Measurements from ENCODE around the gene NXNL1.

- TF ChIP-seq, protein P1, sequence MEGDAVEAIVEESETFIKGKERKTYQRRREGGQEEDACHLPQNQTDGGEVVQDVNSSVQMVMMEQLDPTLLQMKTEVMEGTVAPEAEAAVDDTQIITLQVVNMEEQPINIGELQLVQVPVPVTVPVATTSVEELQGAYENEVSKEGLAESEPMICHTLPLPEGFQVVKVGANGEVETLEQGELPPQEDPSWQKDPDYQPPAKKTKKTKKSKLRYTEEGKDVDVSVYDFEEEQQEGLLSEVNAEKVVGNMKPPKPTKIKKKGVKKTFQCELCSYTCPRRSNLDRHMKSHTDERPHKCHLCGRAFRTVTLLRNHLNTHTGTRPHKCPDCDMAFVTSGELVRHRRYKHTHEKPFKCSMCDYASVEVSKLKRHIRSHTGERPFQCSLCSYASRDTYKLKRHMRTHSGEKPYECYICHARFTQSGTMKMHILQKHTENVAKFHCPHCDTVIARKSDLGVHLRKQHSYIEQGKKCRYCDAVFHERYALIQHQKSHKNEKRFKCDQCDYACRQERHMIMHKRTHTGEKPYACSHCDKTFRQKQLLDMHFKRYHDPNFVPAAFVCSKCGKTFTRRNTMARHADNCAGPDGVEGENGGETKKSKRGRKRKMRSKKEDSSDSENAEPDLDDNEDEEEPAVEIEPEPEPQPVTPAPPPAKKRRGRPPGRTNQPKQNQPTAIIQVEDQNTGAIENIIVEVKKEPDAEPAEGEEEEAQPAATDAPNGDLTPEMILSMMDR (IDR thresholded peaks at IDR 0.05; ENCODE audit: low read length): no peak
- TF ChIP-seq EZH2 (optimal IDR thresholded peaks at IDR 0.05; ENCODE audit: low read depth, low read length): no peak
Measured at GRCh38 chr19:17445526-17446165, 15.1 kb downstream of the NXNL1 start.

All from MM.1S (cell line).